CD4-positive, alpha-beta T cell treated with Interleukin-1 beta for 1 hour (primary cell): ENCODE data around the gene HSPA14.
"Not testable (repeated sequence)": the region's sequence is repeated elsewhere in the genome, so short reads cannot be mapped to it uniquely, and the experiment has no call there.

Experiments
- DNase-seq, 2 donors: peaks; one replicate each; pipeline ENCODE4 v3.0.0-alpha.2; 2020 to 2022

The HSPA14 gene

GRCh38 chr10:14838582-14839304 lies 637 bp downstream of the HSPA14 start:
- DNase-seq, result peak; percentile 18 to 21

GRCh38 chr10:14839305-14839695 lies 1.2 kb downstream of the HSPA14 start:
- DNase-seq, result no peak

GRCh38 chr10:14840178-14840577 lies 2.1 kb downstream of the HSPA14 start:
- no peak for DNase-seq

- DNase-seq, result no peak
These were observed 5.4 kb downstream of the HSPA14 start for GRCh38 chr10:14843327-14843988.

- DNase-seq, result no peak
These were observed 6.8 kb downstream of the HSPA14 start for GRCh38 chr10:14844948-14845347.

- no peak for DNase-seq
These were observed 14.1 kb downstream of the HSPA14 start for GRCh38 chr10:14852236-14852635.

- DNase-seq, result no peak
These were observed 17.3 kb downstream of the HSPA14 start for GRCh38 chr10:14855453-14855852.

GRCh38 chr10:14858338-14858960 lies 20.3 kb downstream of the HSPA14 start:
- no peak for DNase-seq

GRCh38 chr10:14859043-14859442 lies 20.9 kb downstream of the HSPA14 start:
- no peak for DNase-seq

GRCh38 chr10:14859775-14860174 lies 21.7 kb downstream of the HSPA14 start:
- no peak for DNase-seq

- DNase-seq, result no peak
These were observed 22.7 kb downstream of the HSPA14 start for GRCh38 chr10:14860791-14861190.

- not testable (repeated sequence) for DNase-seq
These were observed 26.4 kb downstream of the HSPA14 start for GRCh38 chr10:14864466-14864865.

- DNase-seq, result not testable (repeated sequence)
These were observed 26.8 kb downstream of the HSPA14 start for GRCh38 chr10:14864871-14865270.

- DNase-seq, result no peak
These were observed 35.1 kb downstream of the HSPA14 start for GRCh38 chr10:14873090-14873760.

- no peak for DNase-seq
These were observed 37.8 kb downstream of the HSPA14 start for GRCh38 chr10:14875941-14876340.

- DNase-seq, result no peak
These were observed 38.7 kb downstream of the HSPA14 start for GRCh38 chr10:14876764-14877163.

GRCh38 chr10:14878266-14879123 lies 40.4 kb downstream of the HSPA14 start, which contains the start of gene SUV39H2:
SUV39H2 (plus strand) TSS chr10:14878866; CDS start chr10:14878889, 23 bp downstream.
- peak; percentile 94 to 95 for DNase-seq

GRCh38 chr10:14879124-14879927 lies 41.2 kb downstream of the HSPA14 start:
- peak; percentile 7 to 40 for DNase-seq

GRCh38 chr10:14879928-14880193 lies 41.8 kb downstream of the HSPA14 start:
- no peak for DNase-seq

GRCh38 chr10:14880229-14880628 lies 42.1 kb downstream of the HSPA14 start:
- DNase-seq, result no peak

- no peak for DNase-seq
These were observed 46.0 kb downstream of the HSPA14 start for GRCh38 chr10:14884082-14884481.

- no peak for DNase-seq
These were observed 51.2 kb downstream of the HSPA14 start for GRCh38 chr10:14889318-14889717.
